ENCODE results near the gene TNNI3.
"Not testable (repeated sequence)": the region's sequence is repeated elsewhere in the genome, so short reads cannot be mapped to it uniquely, and the experiment has no call there.

TNNI3 gene

GRCh38 chr19:55158848-55159749 is 1.6 kb upstream of the TNNI3 start:
- peak overlapping the region in 1 of 7 experiments; percentile 48 for H3K4me3 ChIP-seq (ENCODE audit: control insufficient read depth in 1 of 7, extremely low read depth in 1 of 7, insufficient read depth in 4 of 7, low read depth in 2 of 7, low read length in 6 of 7)
- POLR2A ChIA-PET: interaction anchor here (1.7 kb wide), 1 partner anchor 18 kb away, joined by 8 read pairs; no protein-coding TSS in a partner anchor
- CTCF ChIA-PET: interaction anchor here (1.0 to 4.1 kb wide), 12 partner anchors 12 to 277 kb away, joined by 3 to 35 read pairs (median 4); partner anchors contain the start of genes SYT5 and TNNT1
- H3K27ac ChIP-seq (ENCODE audit: insufficient read depth in 1 of 2, low read depth in 1 of 2, low read length in 2 of 2, poor library complexity in 1 of 2, severe bottlenecking in 2 of 2): peak overlapping the region in 1 of 2 experiments; percentile 14
- no peak for DNase-seq
- 93% methylated on average over 8 of the region's 18 CpGs for WGBS (ENCODE audit: insufficient coverage)
- no peaks in the 10 kb centered on the region for H3K9me3 ChIP-seq (ENCODE audit: control extremely low read depth in 1 of 5, control insufficient read depth in 4 of 5, insufficient read depth in 2 of 5, low read depth in 1 of 5, low read length in 4 of 5)
- H3K4me1 ChIP-seq (ENCODE audit: control extremely low read depth in 1 of 4, control insufficient read depth in 4 of 4, insufficient read depth in 4 of 4, low read length in 3 of 4): peaks cover 0 to 27% (median 14%) of the 10 kb centered on the region in 4 experiments
- peaks cover 2 to 59% (median 12%) of the 10 kb centered on the region in 5 experiments for H3K27me3 ChIP-seq (replicated peaks in 2 of 5; ENCODE audit: control insufficient read depth in 4 of 5, insufficient read depth in 5 of 5, low read length in 4 of 5)
- H3K36me3 ChIP-seq (ENCODE audit: control insufficient read depth in 4 of 4, insufficient read depth in 4 of 4, low read length in 3 of 4): no peaks in the 10 kb centered on the region

GRCh38 chr19:55158423-55158822 is 891 bp upstream of the TNNI3 start:
- H3K9me3 ChIP-seq (ENCODE audit: control extremely low read depth in 1 of 5, control insufficient read depth in 4 of 5, insufficient read depth in 2 of 5, low read depth in 1 of 5, low read length in 4 of 5): no peaks in the 10 kb centered on the region
- peaks cover 0 to 27% (median 14%) of the 10 kb centered on the region in 4 experiments for H3K4me1 ChIP-seq (ENCODE audit: control extremely low read depth in 1 of 4, control insufficient read depth in 4 of 4, insufficient read depth in 4 of 4, low read length in 3 of 4)
- peaks cover 2 to 57% (median 12%) of the 10 kb centered on the region in 5 experiments for H3K27me3 ChIP-seq (replicated peaks in 2 of 5; ENCODE audit: control insufficient read depth in 4 of 5, insufficient read depth in 5 of 5, low read length in 4 of 5)
- WGBS (ENCODE audit: insufficient coverage): 88% methylated on average over 4 of the region's 4 CpGs
- no peaks in the 10 kb centered on the region for H3K36me3 ChIP-seq (ENCODE audit: control insufficient read depth in 4 of 4, insufficient read depth in 4 of 4, low read length in 3 of 4)
- POLR2A ChIA-PET: no interaction called here
- CTCF ChIA-PET: interaction anchor here (2.2 to 4.1 kb wide), 3 partner anchors 11 to 16 kb away, joined by 9 to 35 read pairs (median 25); partner anchors contain the start of gene TNNT1
- no peak overlapping the region for H3K27ac ChIP-seq (ENCODE audit: insufficient read depth in 1 of 2, low read depth in 1 of 2, low read length in 2 of 2, poor library complexity in 1 of 2, severe bottlenecking in 2 of 2)
- no peak overlapping the region for H3K4me3 ChIP-seq (ENCODE audit: control insufficient read depth in 1 of 7, extremely low read depth in 1 of 7, insufficient read depth in 4 of 7, low read depth in 2 of 7, low read length in 6 of 7)
- no peak for DNase-seq

GRCh38 chr19:55156202-55157063 is 1.1 kb downstream of the TNNI3 start:
- peaks cover 0 to 24% (median 14%) of the 10 kb centered on the region in 4 experiments for H3K4me1 ChIP-seq (ENCODE audit: control extremely low read depth in 1 of 4, control insufficient read depth in 4 of 4, insufficient read depth in 4 of 4, low read length in 3 of 4)
- DNase-seq: no peak
- peaks cover 0 to 44% (median 6%) of the 10 kb centered on the region in 5 experiments for H3K27me3 ChIP-seq (replicated peaks in 2 of 5; ENCODE audit: control insufficient read depth in 4 of 5, insufficient read depth in 5 of 5, low read length in 4 of 5)
- no peaks in the 10 kb centered on the region for H3K9me3 ChIP-seq (ENCODE audit: control extremely low read depth in 1 of 5, control insufficient read depth in 4 of 5, insufficient read depth in 2 of 5, low read depth in 1 of 5, low read length in 4 of 5)
- no peaks in the 10 kb centered on the region for H3K36me3 ChIP-seq (ENCODE audit: control insufficient read depth in 4 of 4, insufficient read depth in 4 of 4, low read length in 3 of 4)
- ChIA-PET POLR2A (interaction anchor here (0.6 kb wide), 1 partner anchor 33 kb away, joined by 4 read pairs; no protein-coding TSS in a partner anchor), CTCF (no interaction called here)
- WGBS (ENCODE audit: insufficient coverage): under 1% methylated on average over 29 of the region's 52 CpGs
- H3K27ac ChIP-seq (ENCODE audit: insufficient read depth in 1 of 2, low read depth in 1 of 2, low read length in 2 of 2, poor library complexity in 1 of 2, severe bottlenecking in 2 of 2): no peak overlapping the region
- H3K4me3 ChIP-seq (ENCODE audit: control insufficient read depth in 1 of 7, extremely low read depth in 1 of 7, insufficient read depth in 4 of 7, low read depth in 2 of 7, low read length in 6 of 7): peak overlapping the region in 4 of 7 experiments; percentile 17 to 63 (median 50)

- CTCF ChIA-PET; H3K27ac ChIP-seq (ENCODE audit: insufficient read depth in 1 of 2, low read depth in 1 of 2, low read length in 2 of 2, poor library complexity in 1 of 2, severe bottlenecking in 2 of 2); H3K9me3 ChIP-seq (ENCODE audit: control extremely low read depth in 1 of 5, control insufficient read depth in 4 of 5, insufficient read depth in 2 of 5, low read depth in 1 of 5, low read length in 4 of 5); H3K36me3 ChIP-seq (ENCODE audit: control insufficient read depth in 4 of 4, insufficient read depth in 4 of 4, low read length in 3 of 4); DNase-seq: not testable (repeated sequence)
- Histone ChIP-seq H3K4me3 (ENCODE audit: control insufficient read depth in 1 of 7, extremely low read depth in 1 of 7, insufficient read depth in 4 of 7, low read depth in 2 of 7, low read length in 6 of 7) (peak overlapping the region in 4 of 7 experiments; percentile 17 to 63 (median 50)), H3K4me1 (ENCODE audit: control extremely low read depth in 1 of 4, control insufficient read depth in 4 of 4, insufficient read depth in 4 of 4, low read length in 3 of 4) (peaks cover 0 to 24% (median 13%) of the 10 kb centered on the region in 4 experiments), H3K27me3 (replicated peaks in 2 of 5; ENCODE audit: control insufficient read depth in 4 of 5, insufficient read depth in 5 of 5, low read length in 4 of 5) (peaks cover 0 to 40% (median 3%) of the 10 kb centered on the region in 5 experiments)
- POLR2A ChIA-PET: interaction anchor here (0.6 kb wide), 1 partner anchor 33 kb away, joined by 4 read pairs; no protein-coding TSS in a partner anchor
- WGBS (ENCODE audit: insufficient coverage): 7% methylated on average over 5 of the region's 5 CpGs
These were observed 1.7 kb downstream of the TNNI3 start for GRCh38 chr19:55155784-55156183.

GRCh38 chr19:55153652-55154264 is 3.8 kb downstream of the TNNI3 start:
- no peaks in the 10 kb centered on the region for H3K36me3 ChIP-seq (ENCODE audit: control insufficient read depth in 4 of 4, insufficient read depth in 4 of 4, low read length in 3 of 4)
- peaks cover 0 to 15% (median 13%) of the 10 kb centered on the region in 4 experiments for H3K4me1 ChIP-seq (ENCODE audit: control extremely low read depth in 1 of 4, control insufficient read depth in 4 of 4, insufficient read depth in 4 of 4, low read length in 3 of 4)
- ChIA-PET POLR2A (no interaction called here), CTCF (interaction anchor here (0.7 to 0.9 kb wide), 2 partner anchors 12 to 351 kb away, joined by 3 to 8 read pairs; no protein-coding TSS in a partner anchor)
- no peak overlapping the region for H3K27ac ChIP-seq (ENCODE audit: insufficient read depth in 1 of 2, low read depth in 1 of 2, low read length in 2 of 2, poor library complexity in 1 of 2, severe bottlenecking in 2 of 2)
- H3K4me3 ChIP-seq (ENCODE audit: control insufficient read depth in 1 of 7, extremely low read depth in 1 of 7, insufficient read depth in 4 of 7, low read depth in 2 of 7, low read length in 6 of 7): no peak overlapping the region
- H3K27me3 ChIP-seq (replicated peaks in 2 of 5; ENCODE audit: control insufficient read depth in 4 of 5, insufficient read depth in 5 of 5, low read length in 4 of 5): peaks cover 0 to 54% (median 3%) of the 10 kb centered on the region in 5 experiments
- no peak for DNase-seq
- H3K9me3 ChIP-seq (ENCODE audit: control extremely low read depth in 1 of 5, control insufficient read depth in 4 of 5, insufficient read depth in 2 of 5, low read depth in 1 of 5, low read length in 4 of 5): no peaks in the 10 kb centered on the region
- WGBS (ENCODE audit: insufficient coverage): 92% methylated on average over 10 of the region's 12 CpGs

- no peak for DNase-seq
- Histone ChIP-seq H3K36me3 (ENCODE audit: control insufficient read depth in 4 of 4, insufficient read depth in 4 of 4, low read length in 3 of 4) (no peaks in the 10 kb centered on the region), H3K9me3 (ENCODE audit: control extremely low read depth in 1 of 5, control insufficient read depth in 4 of 5, insufficient read depth in 2 of 5, low read depth in 1 of 5, low read length in 4 of 5) (no peaks in the 10 kb centered on the region), H3K4me3 (ENCODE audit: control insufficient read depth in 1 of 7, extremely low read depth in 1 of 7, insufficient read depth in 4 of 7, low read depth in 2 of 7, low read length in 6 of 7) (no peak overlapping the region), H3K27ac (ENCODE audit: insufficient read depth in 1 of 2, low read depth in 1 of 2, low read length in 2 of 2, poor library complexity in 1 of 2, severe bottlenecking in 2 of 2) (no peak overlapping the region), H3K27me3 (replicated peaks in 2 of 5; ENCODE audit: control insufficient read depth in 4 of 5, insufficient read depth in 5 of 5, low read length in 4 of 5) (peaks cover 0 to 57% (median 3%) of the 10 kb centered on the region in 5 experiments), H3K4me1 (ENCODE audit: control extremely low read depth in 1 of 4, control insufficient read depth in 4 of 4, insufficient read depth in 4 of 4, low read length in 3 of 4) (peaks cover 0 to 14% (median 9%) of the 10 kb centered on the region in 4 experiments)
- CTCF ChIA-PET: interaction anchor here (0.9 to 1.7 kb wide), 4 partner anchors 9 to 271 kb away, joined by 3 to 6 read pairs (median 4); no protein-coding TSS in a partner anchor
- POLR2A ChIA-PET: no interaction called here
These were observed 5.5 kb downstream of the TNNI3 start for GRCh38 chr19:55152017-55152416.
